Psoas muscle (tissue), 8 donors: ENCODE results near the gene CD9. TPM values are rescaled to one million over a fixed set of nuclear protein-coding genes. Genes with fewer than 3 reads are reported as not detected.

Experiments
- ATAC-seq, 4 donors: fragments of 200-7000 bp; cut with Tn5 transposase; one replicate each; pipeline ENCODE4 v1.9.1; 2020; ENCODE audit warnings: moderate library complexity in 3 of 4, mild to moderate bottlenecking in 2 of 4
- DNase-seq, 2 donors: peaks; one replicate each; pipeline ENCODE4 v3.0.0-alpha.2; 2020
- H3K27ac ChIP-seq: fragments of 200-600 bp; one replicate; pipeline ENCODE4 v1.8.0; 2022
- H3K27me3 ChIP-seq, 3 donors: fragments of 200-600 bp in 1 of 3; one replicate each; pipeline versions ENCODE4 v1.6.1 to v1.8.0; 2013 to 2022; ENCODE audit warnings: low read length in 2 of 3, mild to moderate bottlenecking in 2 of 3, moderate library complexity in 1 of 3; ENCODE audit not compliant: insufficient read depth in 3 of 3
- H3K36me3 ChIP-seq, 2 donors: fragments of 200-600 bp in 1 of 2; one replicate each; pipeline versions ENCODE4 v1.6.1 to v1.8.0; 2013 to 2022; ENCODE audit warnings: low read depth in 1 of 2, mild to moderate bottlenecking in 1 of 2, moderate library complexity in 1 of 2; ENCODE audit not compliant: insufficient read depth in 1 of 2
- H3K4me1 ChIP-seq: fragments of 200-600 bp; one replicate; pipeline ENCODE4 v1.8.0; 2022
- H3K4me3 ChIP-seq: fragments of 200-600 bp; one replicate; pipeline ENCODE4 v1.8.0; 2022; ENCODE audit warnings: mild to moderate bottlenecking
- H3K9me3 ChIP-seq: fragments of 200-600 bp; one replicate; pipeline ENCODE4 v1.8.0; 2022
- CTCF ChIP-seq: fragments of 200-600 bp; IDR thresholded peaks from one replicate; pipeline ENCODE4 v1.8.0; 2022; ENCODE audit warnings: antibody characterized with exemption
- WGBS, 3 donors: extraction: QIAGEN DNeasy Blood & Tissue Kit; methylation state at CpG; one replicate each; pipeline versions ENCODE4 v1.1.6 to v1.1.7; 2013; 5-methylcytosine and 5-hydroxymethylcytosine counted together
- intact Hi-C, 2 donors: fragments of 100-400 bp; cut with DNase I; formaldehyde crosslinking; loops; one replicate each; pipeline versions ENCODE4 v1.11.0 to v1.14.2; 2022
- polyA plus RNA-seq, 3 donors: library from polyadenylated mRNA; stranded (reverse); fragments of 200-250 nt; gene quantifications; one replicate each; pipeline ENCODE4 v1.2.3, GENCODE V29; 2013
- total RNA-seq, 4 donors: library from RNA; stranded (reverse); fragmentation: NEBNext Ultra II Directional in 2 of 4; extraction: Animal tissue kit (Norgen Biotek cat#: 25700) in 2 of 4; gene quantifications; one replicate each; pipeline versions ENCODE4 v1.2.1 to v1.2.4, GENCODE V29; 2021 to 2023
- donor health status: healthy with polysubstance abuse.
- donor health status: DM: no; HTN: no; CAD: no; lungs with moderate emphysema.
- donor health status: Bipolar disorder and iron deficiency.
- donor health status: healthy.
- donor health status: DM: yes; HTN: yes; CAD: no.
- donor health status: DM: no; HTN: no; CAD: no.
- donor health status: DM: no; HTN: no; CAD: no.
- donor health status: DM: yes; HTN: yes; CAD: no.

The CD9 gene
- total and polyA plus RNA-seq, 7 donors: 23.0 to 90.9 (median 37.4) TPM

- Histone ChIP-seq H3K4me3 (no peak overlapping the region), H3K9me3 (no peaks in the 10 kb centered on the region), H3K27ac (no peak overlapping the region), H3K36me3 (no peaks in the 10 kb centered on the region), H3K4me1 (no peaks in the 10 kb centered on the region), H3K27me3 (no peaks in the 10 kb centered on the region)
- ATAC-seq (no peak), DNase-seq (no peak)
- no peak for TF ChIP-seq CTCF
- WGBS, 3 donors: 96 to 99% (median 97%) methylated on average over 6 of the region's 6 CpGs
- intact Hi-C loops: no loop called here
These were observed 56.8 kb downstream of the CD9 start for GRCh38 chr12:6257007-6257406.

GRCh38 chr12:6262211-6262610 is 62.0 kb downstream of the CD9 start:
- H3K4me3 ChIP-seq: no peak overlapping the region
- H3K36me3 ChIP-seq: no peaks in the 10 kb centered on the region
- WGBS, 3 donors: 83 to 90% (median 88%) methylated on average over 3 of the region's 3 CpGs
- no peak overlapping the region for H3K27ac ChIP-seq
- H3K9me3 ChIP-seq: no peaks in the 10 kb centered on the region
- H3K4me1 ChIP-seq: no peaks in the 10 kb centered on the region
- no peaks in the 10 kb centered on the region for H3K27me3 ChIP-seq
- TF ChIP-seq CTCF: no peak
- DNase-seq (peak in 1 of 2 donors; percentile 8), ATAC-seq (no peak)
- intact Hi-C loops: no loop called here

- Histone ChIP-seq H3K4me3 (no peak overlapping the region), H3K9me3 (no peaks in the 10 kb centered on the region), H3K27ac (no peak overlapping the region), H3K4me1 (no peaks in the 10 kb centered on the region), H3K27me3 (no peaks in the 10 kb centered on the region), H3K36me3 (no peaks in the 10 kb centered on the region)
- DNase-seq (no peak), ATAC-seq (no peak)
- 53 to 67% (median 59%) methylated on average over 2 of the region's 2 CpGs for WGBS, 3 donors
- intact Hi-C loops: no loop called here
- no peak for TF ChIP-seq CTCF
These were observed 62.4 kb downstream of the CD9 start for GRCh38 chr12:6262623-6263022.

GRCh38 chr12:6263931-6264330 is 63.7 kb downstream of the CD9 start:
- no peaks in the 10 kb centered on the region for H3K4me1 ChIP-seq
- WGBS, 3 donors: 70 to 83% (median 75%) methylated on average over 4 of the region's 4 CpGs
- no peak overlapping the region for H3K27ac ChIP-seq
- no peaks in the 10 kb centered on the region for H3K27me3 ChIP-seq
- H3K4me3 ChIP-seq: no peak overlapping the region
- DNase-seq (no peak), ATAC-seq (no peak)
- no peak for TF ChIP-seq CTCF
- intact Hi-C loops: no loop called here
- no peaks in the 10 kb centered on the region for H3K36me3 ChIP-seq
- H3K9me3 ChIP-seq: no peaks in the 10 kb centered on the region

- H3K27ac ChIP-seq: no peak overlapping the region
- no peak for DNase-seq
- no peak overlapping the region for H3K4me3 ChIP-seq
- no peaks in the 10 kb centered on the region for H3K9me3 ChIP-seq
- peak in 1 of 4 donors; percentile 34 for ATAC-seq
- H3K36me3 ChIP-seq: no peaks in the 10 kb centered on the region
- no peaks in the 10 kb centered on the region for H3K4me1 ChIP-seq
- no peaks in the 10 kb centered on the region for H3K27me3 ChIP-seq
- TF ChIP-seq CTCF: no peak
- WGBS, 3 donors: 55 to 73% (median 62%) methylated on average over 11 of the region's 11 CpGs
- intact Hi-C loops: no loop called here
These were observed 64.3 kb downstream of the CD9 start for GRCh38 chr12:6264402-6265037.
